Smooth muscle cell (in vitro differentiated cells): ENCODE data around the gene HSCB. TPM values are rescaled to one million over a fixed set of nuclear protein-coding genes. Genes with fewer than 3 reads are reported as not detected.

ENCODE experiments used
- DNase-seq: peaks from one replicate; lab custom pipeline; 2025; ENCODE audit not compliant: unreplicated experiment; lab: John Stamatoyannopoulos, UW
- H2AFZ ChIP-seq: fragments of 200-600 bp; sonication (generic); 2 replicates; pipeline ENCODE4 v1.6.0; 2016; ENCODE audit warnings: antibody characterized with exemption, low read depth, mild to moderate bottlenecking
- H3F3A ChIP-seq: fragments of 200-600 bp; sonication (generic); 2 replicates; pipeline ENCODE4 v1.6.0; 2017; ENCODE audit warnings: antibody characterized with exemption, low read depth
- H3K27ac ChIP-seq: fragments of 200-600 bp; sonication (generic); 2 replicates; pipeline ENCODE4 v1.5.1; 2016; ENCODE audit warnings: low read depth, mild to moderate bottlenecking
- H3K27me3 ChIP-seq: fragments of 200-600 bp; sonication (generic); 2 replicates; pipeline ENCODE4 v1.6.1; 2016; ENCODE audit warnings: low read depth, mild to moderate bottlenecking
- H3K36me3 ChIP-seq: fragments of 200-600 bp; sonication (generic); 2 replicates; pipeline ENCODE4 v1.5.1; 2016; ENCODE audit warnings: low read depth
- H3K4me1 ChIP-seq: fragments of 200-600 bp; sonication (generic); 2 replicates; pipeline ENCODE4 v1.5.1; 2016; ENCODE audit warnings: low read depth
- H3K4me2 ChIP-seq: fragments of 200-600 bp; sonication (generic); 2 replicates; pipeline ENCODE4 v1.6.0; 2016; ENCODE audit warnings: mild to moderate bottlenecking
- H3K4me3 ChIP-seq: fragments of 200-600 bp; sonication (generic); 2 replicates; pipeline ENCODE4 v1.5.1; 2016; ENCODE audit warnings: mild to moderate bottlenecking
- H3K79me2 ChIP-seq: fragments of 200-600 bp; sonication (generic); 2 replicates; pipeline ENCODE4 v1.6.0; 2016; ENCODE audit warnings: low read depth, mild to moderate bottlenecking
- H3K9ac ChIP-seq: fragments of 200-600 bp; sonication (generic); 2 replicates; pipeline ENCODE4 v1.6.0; 2016; ENCODE audit warnings: low read depth
- H3K9me3 ChIP-seq: fragments of 200-600 bp; sonication (generic); replicated peaks from 2 replicates; pipeline ENCODE4 v1.5.1; 2016; ENCODE audit warnings: low read depth
- H4K20me1 ChIP-seq: fragments of 200-600 bp; sonication (generic); 2 replicates; pipeline ENCODE4 v1.6.0; 2016; ENCODE audit warnings: low read depth
- CTCF ChIP-seq: fragments of 200-600 bp; sonication (generic); IDR thresholded peaks from 2 replicates; pipeline ENCODE4 v1.5.1; 2017; ENCODE audit warnings: borderline replicate concordance, mild to moderate bottlenecking, antibody characterized with exemption; ENCODE audit not compliant: insufficient read depth, poor library complexity, severe bottlenecking
- WGBS: methylation state at CpG from one replicate; pipeline ENCODE4 v1.1.7; 2016; ENCODE audit warnings: low lambda C conversion rate; 5-methylcytosine and 5-hydroxymethylcytosine counted together
- polyA plus RNA-seq: library from polyadenylated mRNA; unstranded; fragments of >200 nt; fragmentation: Nextera tagmentation; extraction: Ambion mirVana; gene quantifications from 2 replicates; pipeline ENCODE4 v1.2.1, GENCODE V29; 2016
- total RNA-seq: library from RNA; depleted of rRNA; stranded (reverse); fragments of >200 nt; gene quantifications from 2 replicates; pipeline ENCODE4 v1.2.3, GENCODE V29; 2014

Gene HSCB
- total and polyA plus RNA-seq, 2 experiments from 2014 or later, result 15.9 to 22.5 TPM

- no peak for DNase-seq
- Histone ChIP-seq H3K9me3 (no peaks in the 10 kb centered on the region), H3K79me2 (peaks cover 16% of the 10 kb centered on the region), H3K9ac (no peak overlapping the region), H3F3A (peaks cover 22% of the 10 kb centered on the region), H3K4me3 (no peak overlapping the region), H2AFZ (no peak overlapping the region), H3K27me3 (no peaks in the 10 kb centered on the region), H3K27ac (no peak overlapping the region), H4K20me1 (peaks cover 54% of the 10 kb centered on the region), H3K36me3 (peaks cover 19% of the 10 kb centered on the region), H3K4me1 (no peaks in the 10 kb centered on the region), H3K4me2 (no peak overlapping the region)
- no peak for TF ChIP-seq CTCF
- 93% methylated on average over 3 of the region's 3 CpGs for WGBS
These were observed 46.8 kb downstream of the HSCB start for GRCh38 chr22:28788601-28789000.

GRCh38 chr22:28791124-28791523 is 49.3 kb downstream of the HSCB start:
- peaks cover 62% of the 10 kb centered on the region for H4K20me1 ChIP-seq
- H3K9me3 ChIP-seq, result no peaks in the 10 kb centered on the region
- no peaks in the 10 kb centered on the region for H3K27me3 ChIP-seq
- H3K27ac ChIP-seq, result no peak overlapping the region
- H3F3A ChIP-seq, result peaks cover 43% of the 10 kb centered on the region
- H3K36me3 ChIP-seq, result peaks cover 23% of the 10 kb centered on the region
- no peak overlapping the region for H3K9ac ChIP-seq
- no peaks in the 10 kb centered on the region for H3K4me1 ChIP-seq
- peaks cover 14% of the 10 kb centered on the region for H3K79me2 ChIP-seq
- no peak overlapping the region for H3K4me3 ChIP-seq
- 97% methylated on average over 5 of the region's 5 CpGs for WGBS
- DNase-seq, result no peak
- H2AFZ ChIP-seq, result no peak overlapping the region
- TF ChIP-seq CTCF, result no peak
- H3K4me2 ChIP-seq, result no peak overlapping the region

GRCh38 chr22:28791841-28792490 is 50.1 kb downstream of the HSCB start:
- Histone ChIP-seq H3K9ac (no peak overlapping the region), H3K4me2 (no peak overlapping the region), H3K27me3 (no peaks in the 10 kb centered on the region), H4K20me1 (peaks cover 62% of the 10 kb centered on the region), H3K36me3 (peaks cover 22% of the 10 kb centered on the region), H3K4me1 (no peaks in the 10 kb centered on the region), H3F3A (peaks cover 52% of the 10 kb centered on the region), H3K27ac (peak overlapping the region; percentile 10), H3K79me2 (peaks cover 21% of the 10 kb centered on the region), H3K4me3 (no peak overlapping the region), H2AFZ (no peak overlapping the region), H3K9me3 (no peaks in the 10 kb centered on the region)
- no peak for TF ChIP-seq CTCF
- DNase-seq, result no peak
- 71% methylated on average over 3 of the region's 3 CpGs for WGBS
